Measurements from ENCODE around the gene PPP1R12C. TPM values are rescaled to one million over a fixed set of nuclear protein-coding genes. Genes with fewer than 3 reads are reported as not detected.
A peak's percentile ranks its signal among the peaks of the same experiment; 100 is the strongest.
"Not testable (repeated sequence)": the region's sequence is repeated elsewhere in the genome, so short reads cannot be mapped to it uniquely, and the experiment has no call there.

PPP1R12C gene
- total RNA-seq, 1 donor from 2014 or later = 110 TPM

- DNase-seq (ENCODE audit: low spot score, unreplicated experiment) = no peak
- H3K9me3 Mint-ChIP-seq (ENCODE audit: low read depth) = no peaks in the 10 kb centered on the region
- H3K4me3 Mint-ChIP-seq (ENCODE audit: low read depth) = peak overlapping the region; percentile 29
- H3K27me3 Mint-ChIP-seq = peaks cover 39% of the 10 kb centered on the region
- no peak for TF ChIP-seq CTCF (IDR thresholded peaks at IDR 0.05; ENCODE audit: unreplicated experiment)
- H3K27ac Mint-ChIP-seq = no peak overlapping the region
- peaks cover 2% of the 10 kb centered on the region for H3K36me3 Mint-ChIP-seq (ENCODE audit: insufficient read depth)
- H3K4me1 Mint-ChIP-seq (ENCODE audit: low read depth) = peaks cover 2% of the 10 kb centered on the region
Observed at GRCh38 chr19:55063492-55063843, 54.0 kb downstream of the PPP1R12C start.

GRCh38 chr19:55062735-55063491 lies 54.5 kb downstream of the PPP1R12C start, which contains the start of gene RDH13:
Gene RDH13, minus strand, starts transcription at chr19:55063148. Its CDS starts 116 bp downstream, at chr19:55063032.
- peak; percentile 90 for DNase-seq (ENCODE audit: low spot score, unreplicated experiment)
- Mint-ChIP-seq H3K27ac (peak within 1 kb of the TSS; percentile 89), H3K36me3 (ENCODE audit: insufficient read depth) (peaks cover 4% of the 10 kb centered on the region), H3K4me1 (ENCODE audit: low read depth) (peaks cover 2% of the 10 kb centered on the region), H3K27me3 (peaks cover 34% of the 10 kb centered on the region), H3K9me3 (ENCODE audit: low read depth) (no peaks in the 10 kb centered on the region), H3K4me3 (ENCODE audit: low read depth) (peak within 1 kb of the TSS; percentile 78)
- TF ChIP-seq CTCF (IDR thresholded peaks at IDR 0.05; ENCODE audit: unreplicated experiment) = no peak

- peaks cover 15% of the 10 kb centered on the region for H3K36me3 Mint-ChIP-seq (ENCODE audit: insufficient read depth)
- not testable (repeated sequence) for DNase-seq (ENCODE audit: low spot score, unreplicated experiment); H3K27me3 Mint-ChIP-seq; H3K9me3 Mint-ChIP-seq (ENCODE audit: low read depth); H3K4me1 Mint-ChIP-seq (ENCODE audit: low read depth); H3K27ac Mint-ChIP-seq; H3K4me3 Mint-ChIP-seq (ENCODE audit: low read depth)
Observed at GRCh38 chr19:55060287-55060686, 57.1 kb downstream of the PPP1R12C start.

GRCh38 chr19:55058781-55059610 lies 58.4 kb downstream of the PPP1R12C start:
- Mint-ChIP-seq H3K27ac (no peak overlapping the region), H3K4me3 (ENCODE audit: low read depth) (no peak overlapping the region), H3K36me3 (ENCODE audit: insufficient read depth) (peaks cover 15% of the 10 kb centered on the region), H3K27me3 (peaks cover 4% of the 10 kb centered on the region), H3K9me3 (ENCODE audit: low read depth) (no peaks in the 10 kb centered on the region), H3K4me1 (ENCODE audit: low read depth) (peaks cover 2% of the 10 kb centered on the region)
- no peak for TF ChIP-seq CTCF (IDR thresholded peaks at IDR 0.05; ENCODE audit: unreplicated experiment)
- DNase-seq (ENCODE audit: low spot score, unreplicated experiment) = no peak

- Mint-ChIP-seq H3K4me3 (ENCODE audit: low read depth) (no peak overlapping the region), H3K36me3 (ENCODE audit: insufficient read depth) (peaks cover 17% of the 10 kb centered on the region), H3K27me3 (no peaks in the 10 kb centered on the region), H3K4me1 (ENCODE audit: low read depth) (no peaks in the 10 kb centered on the region), H3K9me3 (ENCODE audit: low read depth) (no peaks in the 10 kb centered on the region), H3K27ac (no peak overlapping the region)
- TF ChIP-seq CTCF (IDR thresholded peaks at IDR 0.05; ENCODE audit: unreplicated experiment) = no peak
- DNase-seq (ENCODE audit: low spot score, unreplicated experiment) = no peak
Observed at GRCh38 chr19:55056827-55057226, 60.6 kb downstream of the PPP1R12C start.

Data from progenitor cell of endocrine pancreas (in vitro differentiated cells).